Heart left ventricle (tissue), 16 donors: ENCODE measurements around the gene KIRREL3. TPM values are rescaled to one million over a fixed set of nuclear protein-coding genes. Genes with fewer than 3 reads are reported as not detected.

ENCODE experiments used
- ATAC-seq, 4 donors: fragments of 200-7000 bp; cut with Tn5 transposase; one replicate each; pipeline ENCODE4 v1.9.1; 2020 to 2022; ENCODE audit warnings: moderate library complexity in 4 of 4, mild to moderate bottlenecking in 3 of 4, moderate number of reproducible peaks in 1 of 4
- DNase-seq, 5 donors: peaks; one replicate each; pipeline ENCODE4 v3.0.0-alpha.2; 2020
- H3K27ac ChIP-seq, 12 donors: fragments of 200-600 bp; sonication (generic) in 4 of 12; one replicate each; pipeline versions ENCODE4 v1.5.0 to v1.8.0; 2016 to 2022; ENCODE audit warnings: mild to moderate bottlenecking in 2 of 12
- H3K27me3 ChIP-seq, 9 donors: fragments of 200-600 bp; sonication (generic) in 2 of 9; one replicate each; pipeline versions ENCODE4 v1.5.1 to v1.8.0; 2016 to 2022; ENCODE audit warnings: mild to moderate bottlenecking in 3 of 9
- H3K36me3 ChIP-seq, 9 donors: fragments of 200-600 bp; sonication (generic) in 2 of 9; one replicate each; pipeline versions ENCODE4 v1.5.0 to v1.8.0; 2018 to 2022; ENCODE audit warnings: mild to moderate bottlenecking in 2 of 9
- H3K4me1 ChIP-seq, 12 donors: fragments of 200-600 bp; sonication (generic) in 4 of 12; one replicate each; pipeline versions ENCODE4 v1.5.0 to v1.8.0; 2016 to 2022; ENCODE audit warnings: mild to moderate bottlenecking in 3 of 12
- H3K4me3 ChIP-seq, 12 donors: fragments of 200-600 bp; sonication (generic) in 4 of 12; one replicate each; pipeline versions ENCODE4 v1.5.0 to v1.8.0; 2017 to 2022; ENCODE audit warnings: mild to moderate bottlenecking in 9 of 12, moderate library complexity in 4 of 12
- H3K9me3 ChIP-seq, 12 donors: fragments of 200-600 bp; sonication (generic) in 4 of 12; one replicate each; pipeline versions ENCODE4 v1.5.0 to v1.8.0; 2016 to 2022; ENCODE audit warnings: mild to moderate bottlenecking in 1 of 12
- POLR2A ChIP-seq, 2 donors: fragments of 450-650 bp; IDR thresholded peaks; one replicate each; pipeline ENCODE4 v1.6.1; 2017; ENCODE audit warnings: antibody characterized with exemption in 2 of 2, mild to moderate bottlenecking in 2 of 2, moderate library complexity in 2 of 2
- WGBS, 4 donors: extraction: QIAGEN DNeasy Blood & Tissue Kit in 2 of 4; methylation state at CpG; one replicate each; pipeline versions ENCODE4 v1.1.5 to v1.1.7; 2013 to 2018; 5-methylcytosine and 5-hydroxymethylcytosine counted together
- intact Hi-C, 10 donors: fragments of 100-400 bp; cut with DNase I; formaldehyde crosslinking; loops; one replicate each; pipeline versions ENCODE4 v1.11.1 to v1.14.2; 2022
- polyA plus RNA-seq, 2 donors: library from polyadenylated mRNA; stranded (reverse); fragments of 200-250 nt; gene quantifications; one replicate each; pipeline ENCODE4 v1.2.3, GENCODE V29; 2013
- total RNA-seq, 9 donors: library from RNA; depleted of rRNA in 2 of 9; stranded (reverse); fragments of >200 nt in 2 of 9; fragmentation: NEBNext Ultra II Directional in 3 of 9; extraction: Animal tissue kit (Norgen Biotek cat#: 25700) in 3 of 9; gene quantifications; one replicate each; pipeline versions ENCODE4 v1.1.0 to v1.2.4, GENCODE V29; 2016 to 2023
- TF ChIP-seq, protein P1 (sequence below), 12 donors: fragments of 200-600 bp; sonication (generic) in 4 of 12; IDR thresholded peaks; one replicate each; pipeline versions ENCODE4 v1.5.0 to v1.8.0; 2018 to 2022; ENCODE audit warnings: antibody characterized with exemption in 12 of 12, mild to moderate bottlenecking in 5 of 12
- donor health status: ischemic (EF 13 %, LVEDD 7.1; RV severe dilation, severe dysfunction).
- donor health status: healthy with polysubstance abuse.
- donor health status: DM: no; HTN: yes; CAD: no.
- donor health status: DM: no; HTN: no; CAD: no.
- donor health status: ischemic (EF 25% LVEDD 6.9; RV normal size, moderate dysfunction).
- donor health status: ischemic (EF 25% LVEDD 5.7; RV mildly dilated, moderate dysfunction).
- donor health status: healthy.
- donor health status: DM: yes; HTN: yes; CAD: no.
- donor health status: ischemic (EF 35%, LVEDD 5.7; RV mildly dilated, moderate dysfunction).
- donor health status: nonischemic (EF 11% LVEDD 7.7; RV severe dilation, severe dysfunction).
- donor health status: DM: yes; HTN: yes; CAD: no.
- donor health status: PGD.
- donor health status: ischemic (EF 29% LVEDD 5.4; RV normal size, mild dysfunction).
- donor health status: nonischemic (EF 23%, LVEDD 6.1; RV moderate dilation, normal function).

The KIRREL3 gene
- total and polyA plus RNA-seq, 11 donors: 0.08 to 1.3 (median 0.27) TPM

DNA sequence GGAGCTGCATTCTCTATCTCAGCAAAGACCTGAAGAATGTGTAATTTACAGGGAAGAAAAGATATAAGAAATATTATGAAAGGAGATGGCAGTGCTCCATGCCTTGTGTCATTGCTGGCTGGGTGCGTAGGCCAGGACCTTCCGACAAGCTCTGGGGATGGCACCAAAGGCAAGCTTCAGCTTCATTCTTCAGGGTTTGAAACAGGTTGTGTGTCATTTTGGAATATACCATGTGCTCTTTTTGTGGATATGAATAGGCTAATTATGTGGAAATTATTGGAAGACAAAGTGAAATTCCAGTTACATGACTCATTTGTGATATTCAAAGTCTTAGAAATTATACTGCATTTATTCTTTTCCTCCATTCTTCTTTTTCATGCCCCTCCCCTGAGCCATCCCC, 5.7 kb upstream of the KIRREL3 start:
- TF ChIP-seq, protein P1, sequence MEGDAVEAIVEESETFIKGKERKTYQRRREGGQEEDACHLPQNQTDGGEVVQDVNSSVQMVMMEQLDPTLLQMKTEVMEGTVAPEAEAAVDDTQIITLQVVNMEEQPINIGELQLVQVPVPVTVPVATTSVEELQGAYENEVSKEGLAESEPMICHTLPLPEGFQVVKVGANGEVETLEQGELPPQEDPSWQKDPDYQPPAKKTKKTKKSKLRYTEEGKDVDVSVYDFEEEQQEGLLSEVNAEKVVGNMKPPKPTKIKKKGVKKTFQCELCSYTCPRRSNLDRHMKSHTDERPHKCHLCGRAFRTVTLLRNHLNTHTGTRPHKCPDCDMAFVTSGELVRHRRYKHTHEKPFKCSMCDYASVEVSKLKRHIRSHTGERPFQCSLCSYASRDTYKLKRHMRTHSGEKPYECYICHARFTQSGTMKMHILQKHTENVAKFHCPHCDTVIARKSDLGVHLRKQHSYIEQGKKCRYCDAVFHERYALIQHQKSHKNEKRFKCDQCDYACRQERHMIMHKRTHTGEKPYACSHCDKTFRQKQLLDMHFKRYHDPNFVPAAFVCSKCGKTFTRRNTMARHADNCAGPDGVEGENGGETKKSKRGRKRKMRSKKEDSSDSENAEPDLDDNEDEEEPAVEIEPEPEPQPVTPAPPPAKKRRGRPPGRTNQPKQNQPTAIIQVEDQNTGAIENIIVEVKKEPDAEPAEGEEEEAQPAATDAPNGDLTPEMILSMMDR (IDR thresholded peaks at IDR 0.05): no peak
- TF ChIP-seq POLR2A (IDR thresholded peaks at IDR 0.05): no peak
- 82 to 92% (median 86%) methylated on average over 2 of the region's 2 CpGs for WGBS, 4 donors
- Histone ChIP-seq H3K27me3 (peaks cover 18 to 98% (median 53%) of the 10 kb centered on the region in 9 donors), H3K9me3 (no peaks in the 10 kb centered on the region), H3K4me3 (no peak overlapping the region), H3K27ac (no peak overlapping the region), H3K36me3 (no peaks in the 10 kb centered on the region), H3K4me1 (peaks cover 0 to 11% (median 2%) of the 10 kb centered on the region in 12 donors)
- intact Hi-C loops: loop anchor here in 1 of 10 donors (10.0 kb wide), 1 partner anchor 338 kb away; no protein-coding TSS in a partner anchor
- DNase-seq (no peak), ATAC-seq (no peak)

DNA sequence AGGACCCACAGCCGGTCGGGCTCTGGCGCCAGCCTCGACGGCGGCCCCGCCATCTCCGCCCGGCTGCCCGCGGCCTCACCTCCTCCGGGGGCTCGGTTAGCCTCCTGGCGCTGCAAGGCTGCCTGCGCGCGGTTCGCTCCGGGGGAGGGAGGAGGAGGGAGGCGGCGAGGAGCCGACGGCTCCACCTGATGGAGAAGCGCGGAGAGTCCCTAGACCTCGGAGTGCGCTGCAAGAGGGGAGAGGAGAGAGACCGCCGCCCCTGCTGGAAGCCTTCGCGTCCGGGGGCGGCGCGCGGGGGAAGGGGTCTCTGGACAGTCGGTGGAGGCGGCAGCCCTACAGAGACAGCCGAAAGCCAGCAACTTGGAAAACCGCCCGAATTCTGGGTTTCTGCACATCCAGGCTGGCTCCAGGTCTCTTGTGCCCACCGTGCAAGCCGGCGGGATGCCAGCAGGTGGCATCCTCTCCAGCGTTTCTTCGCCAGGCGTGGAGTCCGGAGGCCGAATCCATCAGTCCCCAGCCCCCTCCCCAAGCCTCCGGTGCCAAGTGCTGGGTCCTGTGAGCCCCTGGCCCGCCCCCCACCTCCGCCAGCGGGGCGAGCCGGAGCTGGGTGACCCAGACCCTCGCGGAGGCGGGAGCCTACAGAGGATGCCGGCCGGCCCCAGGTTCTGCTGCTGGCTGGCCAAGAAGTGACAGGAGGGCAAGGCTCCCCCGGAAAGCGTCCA, 2.9 kb upstream of the KIRREL3 start:
- ATAC-seq (peak in 3 of 4 donors; percentile 22 to 61 (median 56)), DNase-seq (no peak)
- peaks cover 32 to 99% (median 64%) of the 10 kb centered on the region in 9 donors for H3K27me3 ChIP-seq
- H3K27ac ChIP-seq: no peak overlapping the region
- WGBS, 4 donors: 0 to 2% (median 1%) methylated on average over 19 to 62 of the region's 62 CpGs
- H3K36me3 ChIP-seq: no peaks in the 10 kb centered on the region
- peaks cover 0 to 21% (median 2%) of the 10 kb centered on the region in 12 donors for H3K4me1 ChIP-seq
- H3K4me3 ChIP-seq: peak overlapping the region in 10 of 12 donors; percentile 5 to 33 (median 18)
- H3K9me3 ChIP-seq: no peaks in the 10 kb centered on the region
- TF ChIP-seq, protein P1 (IDR thresholded peaks at IDR 0.05): peak in 3 of 12 donors; percentile 9 to 27 (median 12)
- TF ChIP-seq POLR2A (IDR thresholded peaks at IDR 0.05): no peak
- intact Hi-C loops: loop anchor here in 3 of 10 donors (5.0 to 10.0 kb wide), 3 partner anchors 339 to 344 kb away; no protein-coding TSS in a partner anchor

DNA sequence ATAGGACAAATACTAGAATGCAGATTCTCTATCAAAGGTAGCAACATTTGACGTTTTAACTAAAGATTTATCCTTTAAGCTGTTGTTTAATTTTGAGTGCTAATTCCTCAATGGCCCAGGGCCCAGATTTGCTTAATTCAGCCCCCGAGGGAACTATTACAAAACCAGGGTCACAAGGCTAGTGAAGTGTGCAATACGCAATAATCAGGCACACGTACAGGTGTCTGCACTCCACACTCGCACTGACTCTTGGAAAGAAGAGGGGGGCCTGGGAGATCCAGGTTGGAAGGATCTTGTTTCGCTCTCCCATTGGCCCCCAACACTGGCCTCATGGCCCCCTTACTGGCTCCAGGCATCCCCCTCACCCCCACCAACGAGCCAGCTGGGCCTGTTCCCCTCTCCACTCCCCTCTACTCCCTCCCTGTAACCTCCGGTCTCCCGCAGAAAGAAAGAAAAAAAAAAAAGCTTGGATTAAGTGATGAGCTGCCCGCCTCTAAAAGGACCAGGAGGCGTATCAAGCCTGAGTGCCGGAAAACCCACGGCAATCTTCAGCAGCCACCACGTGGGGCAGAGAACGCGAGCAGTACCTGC, 2.2 kb upstream of the KIRREL3 start:
- ATAC-seq: no peak
- Histone ChIP-seq H3K9me3 (no peaks in the 10 kb centered on the region), H3K4me3 (peak overlapping the region in 10 of 12 donors; percentile 5 to 33 (median 18)), H3K4me1 (peaks cover 0 to 21% (median 2%) of the 10 kb centered on the region in 12 donors), H3K36me3 (no peaks in the 10 kb centered on the region), H3K27me3 (peaks cover 32 to 99% (median 60%) of the 10 kb centered on the region in 9 donors), H3K27ac (no peak overlapping the region)
- DNase-seq: no peak
- WGBS, 4 donors: 11 to 14% (median 12%) methylated on average over 16 of the region's 16 CpGs
- no peak for TF ChIP-seq POLR2A (IDR thresholded peaks at IDR 0.05)
- TF ChIP-seq, protein P1 (IDR thresholded peaks at IDR 0.05): no peak
- intact Hi-C loops: loop anchor here in 3 of 10 donors (5.0 to 10.0 kb wide), 3 partner anchors 340 to 345 kb away; no protein-coding TSS in a partner anchor

DNA sequence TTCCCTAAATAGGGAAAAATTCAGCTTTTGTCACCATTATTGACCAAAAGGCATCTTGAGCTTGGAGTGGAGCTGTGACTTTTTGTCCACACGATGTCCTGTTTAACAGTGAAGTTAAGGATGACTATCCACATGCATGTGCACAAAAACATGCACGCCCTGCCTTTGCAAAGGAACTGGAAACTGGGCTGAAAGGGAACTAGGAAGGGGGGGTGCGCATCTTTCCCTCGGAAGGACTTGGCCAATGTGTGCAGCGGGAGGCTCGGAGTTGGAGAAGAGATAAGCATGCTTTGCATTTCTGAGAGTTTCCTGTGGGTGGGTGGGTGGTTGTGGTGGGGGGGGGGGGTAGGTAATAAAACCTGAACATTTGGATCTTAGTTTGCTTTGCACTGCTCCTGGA, 411 bp upstream of the KIRREL3 start:
- Histone ChIP-seq H3K36me3 (no peaks in the 10 kb centered on the region), H3K27me3 (peaks cover 32 to 100% (median 70%) of the 10 kb centered on the region in 9 donors), H3K27ac (no peak overlapping the region), H3K4me3 (peak overlapping the region in 9 of 12 donors; percentile 27 to 54 (median 35)), H3K9me3 (no peaks in the 10 kb centered on the region), H3K4me1 (peaks cover 0 to 21% (median 2%) of the 10 kb centered on the region in 12 donors)
- ATAC-seq (no peak), DNase-seq (no peak)
- WGBS, 4 donors: 4 to 11% (median 8%) methylated on average over 6 of the region's 6 CpGs
- intact Hi-C loops: loop anchor here in 3 of 10 donors (5.0 to 10.0 kb wide), 3 partner anchors 341 to 346 kb away; no protein-coding TSS in a partner anchor
- no peak for TF ChIP-seq POLR2A (IDR thresholded peaks at IDR 0.05)
- TF ChIP-seq, protein P1 (IDR thresholded peaks at IDR 0.05): no peak
